ENCODE results near the gene CACNA1B. TPM values are rescaled to one million over a fixed set of nuclear protein-coding genes. Genes with fewer than 3 reads are reported as not detected.

CACNA1B gene
- total and polyA plus RNA-seq, 3 donors from 2014 or later: 7.6 to 15.7 (median 11.0) TPM

- Histone ChIP-seq H3K4me3 (no peak overlapping the region), H3K4me1 (no peaks in the 10 kb centered on the region), H3K36me3 (ENCODE audit: low read depth, missing control alignments) (no peaks in the 10 kb centered on the region), H3K27me3 (no peaks in the 10 kb centered on the region), H3K27ac (no peak overlapping the region), H3K9me3 (no peaks in the 10 kb centered on the region)
- intact Hi-C loops (cut with DNase I; ENCODE audit: low total_unique reads): no loop called here
- TF ChIP-seq POLR2A (IDR thresholded peaks at IDR 0.05) (no peak), CTCF (IDR thresholded peaks at IDR 0.05) (no peak)
- DNase-seq: peak; percentile 5
- 86 to 87% methylated on average over 18 of the region's 18 CpGs for WGBS, 2 donors
These were observed 93.3 kb downstream of the CACNA1B start for GRCh38 chr9:137970686-137971476.

GRCh38 chr9:137971477-137972138, 94.0 kb downstream of the CACNA1B start:
- intact Hi-C loops (cut with DNase I; ENCODE audit: low total_unique reads): no loop called here
- no peak overlapping the region for H3K27ac ChIP-seq
- WGBS, 2 donors: 91 to 92% methylated on average over 15 to 16 of the region's 16 CpGs
- H3K27me3 ChIP-seq: no peaks in the 10 kb centered on the region
- H3K4me3 ChIP-seq: no peak overlapping the region
- no peaks in the 10 kb centered on the region for H3K36me3 ChIP-seq (ENCODE audit: low read depth, missing control alignments)
- peak; percentile 9 for DNase-seq
- no peaks in the 10 kb centered on the region for H3K9me3 ChIP-seq
- no peaks in the 10 kb centered on the region for H3K4me1 ChIP-seq
- TF ChIP-seq POLR2A (IDR thresholded peaks at IDR 0.05): no peak
- no peak for TF ChIP-seq CTCF (IDR thresholded peaks at IDR 0.05)

- 87 to 93% methylated on average over 3 to 16 of the region's 16 CpGs for WGBS, 2 donors
- Histone ChIP-seq H3K36me3 (ENCODE audit: low read depth, missing control alignments) (no peaks in the 10 kb centered on the region), H3K9me3 (no peaks in the 10 kb centered on the region), H3K27ac (no peak overlapping the region), H3K4me3 (no peak overlapping the region), H3K4me1 (no peaks in the 10 kb centered on the region), H3K27me3 (no peaks in the 10 kb centered on the region)
- DNase-seq: no peak
- no peak for TF ChIP-seq POLR2A (IDR thresholded peaks at IDR 0.05)
- no peak for TF ChIP-seq CTCF (IDR thresholded peaks at IDR 0.05)
- intact Hi-C loops (cut with DNase I; ENCODE audit: low total_unique reads): no loop called here
These were observed 94.9 kb downstream of the CACNA1B start for GRCh38 chr9:137972355-137972987.

- Histone ChIP-seq H3K4me3 (no peak overlapping the region), H3K9me3 (no peaks in the 10 kb centered on the region), H3K27ac (no peak overlapping the region), H3K27me3 (no peaks in the 10 kb centered on the region), H3K36me3 (ENCODE audit: low read depth, missing control alignments) (no peaks in the 10 kb centered on the region), H3K4me1 (no peaks in the 10 kb centered on the region)
- TF ChIP-seq CTCF (IDR thresholded peaks at IDR 0.05): no peak
- no peak for TF ChIP-seq POLR2A (IDR thresholded peaks at IDR 0.05)
- WGBS, 2 donors: 83 to 92% methylated on average over 10 to 13 of the region's 13 CpGs
- DNase-seq: peak; percentile 8
- intact Hi-C loops (cut with DNase I; ENCODE audit: low total_unique reads): no loop called here
These were observed 95.4 kb downstream of the CACNA1B start for GRCh38 chr9:137972988-137973470.

Measured in testis (tissue), 3 donors.